ENCODE data around the gene RDH5. TPM values are rescaled to one million over a fixed set of nuclear protein-coding genes. Genes with fewer than 3 reads are reported as not detected.
A peak's percentile ranks its signal among the peaks of the same experiment; 100 is the strongest.

The RDH5 gene
- total and polyA plus RNA-seq, 2 donors from 2014 or later: 11.1 to 30.2 TPM

GRCh38 chr12:55693323-55694187 is 26.6 kb upstream of the RDH5 start:
- H3K27ac ChIP-seq (ENCODE audit: low read depth in 2 of 2, low read length in 2 of 2): no peak overlapping the region
- no peaks in the 10 kb centered on the region for H3K9me3 ChIP-seq (ENCODE audit: control insufficient read depth in 2 of 3, insufficient read depth in 1 of 3, low read length in 3 of 3)
- no peak overlapping the region for H3K4me3 ChIP-seq (ENCODE audit: low read length in 3 of 3)
- no peak for TF ChIP-seq CTCF (IDR thresholded peaks at IDR 0.05; ENCODE audit: borderline replicate concordance, extremely low read depth, insufficient read depth)
- no peaks in the 10 kb centered on the region for H3K27me3 ChIP-seq (ENCODE audit: control insufficient read depth, insufficient read depth, low read length)
- H3K4me1 ChIP-seq (ENCODE audit: control insufficient read depth in 2 of 3, insufficient read depth in 2 of 3, low read depth in 1 of 3, low read length in 3 of 3): no peaks in the 10 kb centered on the region
- no peaks in the 10 kb centered on the region for H3K36me3 ChIP-seq (ENCODE audit: control insufficient read depth in 2 of 3, insufficient read depth in 3 of 3, low read length in 3 of 3)
- DNase-seq (peak in 1 of 5 donors; percentile 22), FAIRE-seq (no peak)
- H3K9ac ChIP-seq (ENCODE audit: low read length in 3 of 3): no peak overlapping the region
- intact Hi-C loops (cut with DNase I): no loop called here

- Histone ChIP-seq H3K27me3 (ENCODE audit: control insufficient read depth, insufficient read depth, low read length) (no peaks in the 10 kb centered on the region), H3K9ac (ENCODE audit: low read length in 3 of 3) (no peak overlapping the region), H3K4me1 (ENCODE audit: control insufficient read depth in 2 of 3, insufficient read depth in 2 of 3, low read depth in 1 of 3, low read length in 3 of 3) (no peaks in the 10 kb centered on the region), H3K9me3 (ENCODE audit: control insufficient read depth in 2 of 3, insufficient read depth in 1 of 3, low read length in 3 of 3) (no peaks in the 10 kb centered on the region), H3K36me3 (ENCODE audit: control insufficient read depth in 2 of 3, insufficient read depth in 3 of 3, low read length in 3 of 3) (no peaks in the 10 kb centered on the region), H3K4me3 (ENCODE audit: low read length in 3 of 3) (no peak overlapping the region), H3K27ac (ENCODE audit: low read depth in 2 of 2, low read length in 2 of 2) (no peak overlapping the region)
- no peak for TF ChIP-seq CTCF (IDR thresholded peaks at IDR 0.05; ENCODE audit: borderline replicate concordance, extremely low read depth, insufficient read depth)
- FAIRE-seq (no peak), DNase-seq (peak in 1 of 5 donors; percentile 24)
- intact Hi-C loops (cut with DNase I): no loop called here
Observed at GRCh38 chr12:55694188-55694515, 26.0 kb upstream of the RDH5 start.

GRCh38 chr12:55694651-55695050 is 25.5 kb upstream of the RDH5 start:
- intact Hi-C loops (cut with DNase I): no loop called here
- no peaks in the 10 kb centered on the region for H3K36me3 ChIP-seq (ENCODE audit: control insufficient read depth in 2 of 3, insufficient read depth in 3 of 3, low read length in 3 of 3)
- H3K4me1 ChIP-seq (ENCODE audit: control insufficient read depth in 2 of 3, insufficient read depth in 2 of 3, low read depth in 1 of 3, low read length in 3 of 3): no peaks in the 10 kb centered on the region
- H3K9me3 ChIP-seq (ENCODE audit: control insufficient read depth in 2 of 3, insufficient read depth in 1 of 3, low read length in 3 of 3): no peaks in the 10 kb centered on the region
- H3K27me3 ChIP-seq (ENCODE audit: control insufficient read depth, insufficient read depth, low read length): no peaks in the 10 kb centered on the region
- H3K27ac ChIP-seq (ENCODE audit: low read depth in 2 of 2, low read length in 2 of 2): no peak overlapping the region
- H3K4me3 ChIP-seq (ENCODE audit: low read length in 3 of 3): no peak overlapping the region
- FAIRE-seq: no peak
- H3K9ac ChIP-seq (ENCODE audit: low read length in 3 of 3): no peak overlapping the region
- peak in 1 of 5 donors; percentile 29 for DNase-seq
- TF ChIP-seq CTCF (IDR thresholded peaks at IDR 0.05; ENCODE audit: borderline replicate concordance, extremely low read depth, insufficient read depth): no peak

Measured in kidney (tissue), 14 donors.